ENCODE results near the gene PHKB.
"Not testable (repeated sequence)": the region's sequence is repeated elsewhere in the genome, so short reads cannot be mapped to it uniquely, and the experiment has no call there.

PHKB gene

GRCh38 chr16:47460711-47461597, at the start of gene PHKB, which contains the start of gene ITFG1:
TSS of gene PHKB (plus strand) at chr16:47461331. CDS start at chr16:47461351, 20 bp downstream.
TSS of gene ITFG1 (minus strand) at chr16:47461063. CDS start at chr16:47461045, 18 bp downstream.
- peak; percentile 36 to 91 (median 83) for DNase-seq

GRCh38 chr16:47413041-47413440, 48.1 kb upstream of the PHKB start:
- DNase-seq, result no peak

GRCh38 chr16:47416869-47417268, 44.3 kb upstream of the PHKB start:
- no peak for DNase-seq

GRCh38 chr16:47424846-47425245, 36.3 kb upstream of the PHKB start:
- DNase-seq, result no peak

- DNase-seq, result peak in 1 of 58 donors; percentile 7
These were observed 34.3 kb upstream of the PHKB start for GRCh38 chr16:47426806-47427205.

GRCh38 chr16:47431960-47432359, 29.2 kb upstream of the PHKB start:
- no peak for DNase-seq

GRCh38 chr16:47434274-47434673, 26.9 kb upstream of the PHKB start:
- DNase-seq, result not testable (repeated sequence)

- DNase-seq, result not testable (repeated sequence)
These were observed 21.1 kb upstream of the PHKB start for GRCh38 chr16:47440066-47440465.

GRCh38 chr16:47442884-47443283, 18.2 kb upstream of the PHKB start:
- DNase-seq, result not testable (repeated sequence)

GRCh38 chr16:47446431-47446830, 14.7 kb upstream of the PHKB start:
- no peak for DNase-seq

GRCh38 chr16:47448830-47449575, 12.1 kb upstream of the PHKB start:
- DNase-seq, result no peak

GRCh38 chr16:47449788-47450187, 11.3 kb upstream of the PHKB start:
- no peak for DNase-seq

GRCh38 chr16:47458331-47458730, 2.8 kb upstream of the PHKB start:
- no peak for DNase-seq

- DNase-seq, result no peak
These were observed 1.5 kb upstream of the PHKB start for GRCh38 chr16:47459603-47460002.

GRCh38 chr16:47460359-47460710, 796 bp upstream of the PHKB start:
- DNase-seq, result no peak

GRCh38 chr16:47461598-47462266, 601 bp downstream of the PHKB start:
- DNase-seq, result peak in 14 of 58 donors; percentile 29 to 67 (median 55)

GRCh38 chr16:47463771-47464624, 2.9 kb downstream of the PHKB start:
- DNase-seq, result peak in 6 of 58 donors; percentile 1 to 14 (median 8)

GRCh38 chr16:47465919-47466630, 4.9 kb downstream of the PHKB start:
- DNase-seq, result no peak

- no peak for DNase-seq
These were observed 6.4 kb downstream of the PHKB start for GRCh38 chr16:47467501-47467900.

- DNase-seq, result not testable (repeated sequence)
These were observed 7.0 kb downstream of the PHKB start for GRCh38 chr16:47468070-47468689.

Data from anterior cingulate cortex (tissue), 58 donors.